22Rv1 (cell line): ENCODE measurements around the gene BCAS4.

Source experiments
- ZFX ChIP-seq: fragments of 450-650 bp; IDR thresholded peaks from 2 replicates; pipeline ENCODE4 v1.6.1; 2017; ENCODE audit warnings: antibody characterized with exemption, borderline replicate concordance
- TF ChIP-seq, protein P1 (sequence below): fragments of 450-650 bp; IDR thresholded peaks from 2 replicates; pipeline ENCODE4 v1.5.1; 2017; ENCODE audit warnings: mild to moderate bottlenecking

DNA sequence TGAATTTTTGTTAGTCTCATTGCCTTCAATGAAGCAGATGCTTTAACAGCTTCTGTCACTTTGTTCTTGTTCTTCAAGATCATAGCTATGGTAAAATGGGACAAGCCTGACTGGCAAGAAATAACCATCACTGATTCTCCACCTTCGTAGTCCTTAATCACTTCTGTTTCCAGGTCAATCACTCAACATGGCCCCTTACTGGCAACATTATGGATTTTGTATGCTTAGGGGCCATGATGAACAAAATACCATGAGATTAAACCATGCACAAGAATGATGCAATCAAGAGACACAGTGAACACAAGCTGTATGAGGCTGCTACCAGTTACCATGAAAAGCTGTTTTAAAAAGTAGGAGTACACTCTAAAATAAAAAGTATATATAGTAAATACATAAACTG, 103.6 kb downstream of the BCAS4 start:
- TF ChIP-seq, protein P1, sequence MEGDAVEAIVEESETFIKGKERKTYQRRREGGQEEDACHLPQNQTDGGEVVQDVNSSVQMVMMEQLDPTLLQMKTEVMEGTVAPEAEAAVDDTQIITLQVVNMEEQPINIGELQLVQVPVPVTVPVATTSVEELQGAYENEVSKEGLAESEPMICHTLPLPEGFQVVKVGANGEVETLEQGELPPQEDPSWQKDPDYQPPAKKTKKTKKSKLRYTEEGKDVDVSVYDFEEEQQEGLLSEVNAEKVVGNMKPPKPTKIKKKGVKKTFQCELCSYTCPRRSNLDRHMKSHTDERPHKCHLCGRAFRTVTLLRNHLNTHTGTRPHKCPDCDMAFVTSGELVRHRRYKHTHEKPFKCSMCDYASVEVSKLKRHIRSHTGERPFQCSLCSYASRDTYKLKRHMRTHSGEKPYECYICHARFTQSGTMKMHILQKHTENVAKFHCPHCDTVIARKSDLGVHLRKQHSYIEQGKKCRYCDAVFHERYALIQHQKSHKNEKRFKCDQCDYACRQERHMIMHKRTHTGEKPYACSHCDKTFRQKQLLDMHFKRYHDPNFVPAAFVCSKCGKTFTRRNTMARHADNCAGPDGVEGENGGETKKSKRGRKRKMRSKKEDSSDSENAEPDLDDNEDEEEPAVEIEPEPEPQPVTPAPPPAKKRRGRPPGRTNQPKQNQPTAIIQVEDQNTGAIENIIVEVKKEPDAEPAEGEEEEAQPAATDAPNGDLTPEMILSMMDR, result no peak
- no peak for TF ChIP-seq ZFX
